ENCODE results near the gene DIO3. TPM values are rescaled to one million over a fixed set of nuclear protein-coding genes. Genes with fewer than 3 reads are reported as not detected.

Gene DIO3
- total RNA-seq, 2 donors from 2014 or later, result not detected

- peaks cover 20% of the 10 kb centered on the region for H3K27me3 Mint-ChIP-seq (ENCODE audit: low read depth)
- no peak overlapping the region for H3K27ac Mint-ChIP-seq
- ATAC-seq (replicated peaks in 1 of 2) (no peak), DNase-seq (no peak)
- no peak overlapping the region for H3K4me3 Mint-ChIP-seq
- no peaks in the 10 kb centered on the region for H3K4me1 Mint-ChIP-seq (ENCODE audit: low read depth)
- peaks cover 4 to 6% of the 10 kb centered on the region in 2 donors for H3K36me3 Mint-ChIP-seq (ENCODE audit: insufficient read depth in 2 of 2)
- H3K9me3 Mint-ChIP-seq, result peaks cover 0 to 3% of the 10 kb centered on the region in 2 donors
Measured at GRCh38 chr14:101557321-101557695, 4.0 kb upstream of the DIO3 start.

GRCh38 chr14:101557811-101558738 lies 3.2 kb upstream of the DIO3 start:
- ATAC-seq (replicated peaks in 1 of 2) (no peak), DNase-seq (no peak)
- Mint-ChIP-seq H3K9me3 (peaks cover 0 to 3% of the 10 kb centered on the region in 2 donors), H3K4me1 (ENCODE audit: low read depth) (peaks cover 3% of the 10 kb centered on the region), H3K27ac (no peak overlapping the region), H3K36me3 (ENCODE audit: insufficient read depth in 2 of 2) (peaks cover 6 to 8% of the 10 kb centered on the region in 2 donors), H3K27me3 (ENCODE audit: low read depth) (peaks cover 28% of the 10 kb centered on the region), H3K4me3 (no peak overlapping the region)

DNA sequence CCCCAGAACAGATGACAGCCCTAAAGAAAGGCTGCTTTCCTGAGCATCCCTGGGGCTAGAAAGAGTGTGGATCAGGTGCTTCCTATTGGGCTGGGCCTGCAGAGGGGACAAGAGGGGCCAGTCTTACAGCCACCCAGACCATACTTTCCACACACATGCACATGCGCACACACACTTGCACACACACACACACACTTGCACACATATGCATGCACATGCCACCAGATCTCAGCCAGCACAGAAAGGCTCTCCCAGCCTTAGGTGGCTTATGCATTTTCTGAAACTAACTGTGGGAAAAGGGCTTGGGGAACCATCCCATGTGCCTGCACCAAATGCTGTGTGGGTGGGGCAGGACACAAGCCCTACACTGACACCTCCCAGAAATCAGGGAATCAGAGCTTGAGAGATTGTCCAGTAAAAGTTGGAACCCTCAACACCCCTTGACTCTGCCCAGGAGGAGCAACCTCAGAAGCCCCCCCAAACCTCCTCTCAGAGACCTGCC lies 2.5 kb upstream of the DIO3 start:
- DNase-seq, result no peak
- peaks cover 7% of the 10 kb centered on the region for H3K4me1 Mint-ChIP-seq (ENCODE audit: low read depth)
- no peak overlapping the region for H3K27ac Mint-ChIP-seq
- H3K4me3 Mint-ChIP-seq, result no peak overlapping the region
- no peak for ATAC-seq (replicated peaks in 1 of 2)
- peaks cover 0 to 3% of the 10 kb centered on the region in 2 donors for H3K9me3 Mint-ChIP-seq
- peaks cover 33% of the 10 kb centered on the region for H3K27me3 Mint-ChIP-seq (ENCODE audit: low read depth)
- H3K36me3 Mint-ChIP-seq (ENCODE audit: insufficient read depth in 2 of 2), result peaks cover 6 to 8% of the 10 kb centered on the region in 2 donors

DNA sequence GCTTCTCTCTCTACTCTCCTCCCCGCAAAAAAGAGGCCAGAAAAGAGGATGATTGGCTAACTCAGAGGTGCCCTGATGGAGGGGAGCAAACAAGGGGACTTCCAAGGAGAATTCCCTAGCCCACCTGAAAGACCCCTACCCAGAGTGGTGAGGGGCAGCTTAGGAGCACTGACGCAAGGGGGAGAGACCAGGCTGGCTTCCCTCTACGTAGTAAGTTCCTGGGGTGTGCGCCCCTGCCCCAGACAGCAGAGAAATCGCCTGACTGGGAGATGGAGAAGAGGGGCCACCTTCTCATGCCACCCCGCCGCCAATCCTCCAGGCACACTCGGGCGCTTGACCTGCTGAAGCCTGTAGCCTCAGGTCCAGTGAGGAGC lies 2.1 kb upstream of the DIO3 start:
- Mint-ChIP-seq H3K27ac (no peak overlapping the region), H3K27me3 (ENCODE audit: low read depth) (peaks cover 35% of the 10 kb centered on the region), H3K9me3 (peaks cover 0 to 3% of the 10 kb centered on the region in 2 donors), H3K4me1 (ENCODE audit: low read depth) (peaks cover 7% of the 10 kb centered on the region), H3K4me3 (no peak overlapping the region), H3K36me3 (ENCODE audit: insufficient read depth in 2 of 2) (peaks cover 6 to 8% of the 10 kb centered on the region in 2 donors)
- ATAC-seq (replicated peaks in 1 of 2) (no peak), DNase-seq (no peak)

DNA sequence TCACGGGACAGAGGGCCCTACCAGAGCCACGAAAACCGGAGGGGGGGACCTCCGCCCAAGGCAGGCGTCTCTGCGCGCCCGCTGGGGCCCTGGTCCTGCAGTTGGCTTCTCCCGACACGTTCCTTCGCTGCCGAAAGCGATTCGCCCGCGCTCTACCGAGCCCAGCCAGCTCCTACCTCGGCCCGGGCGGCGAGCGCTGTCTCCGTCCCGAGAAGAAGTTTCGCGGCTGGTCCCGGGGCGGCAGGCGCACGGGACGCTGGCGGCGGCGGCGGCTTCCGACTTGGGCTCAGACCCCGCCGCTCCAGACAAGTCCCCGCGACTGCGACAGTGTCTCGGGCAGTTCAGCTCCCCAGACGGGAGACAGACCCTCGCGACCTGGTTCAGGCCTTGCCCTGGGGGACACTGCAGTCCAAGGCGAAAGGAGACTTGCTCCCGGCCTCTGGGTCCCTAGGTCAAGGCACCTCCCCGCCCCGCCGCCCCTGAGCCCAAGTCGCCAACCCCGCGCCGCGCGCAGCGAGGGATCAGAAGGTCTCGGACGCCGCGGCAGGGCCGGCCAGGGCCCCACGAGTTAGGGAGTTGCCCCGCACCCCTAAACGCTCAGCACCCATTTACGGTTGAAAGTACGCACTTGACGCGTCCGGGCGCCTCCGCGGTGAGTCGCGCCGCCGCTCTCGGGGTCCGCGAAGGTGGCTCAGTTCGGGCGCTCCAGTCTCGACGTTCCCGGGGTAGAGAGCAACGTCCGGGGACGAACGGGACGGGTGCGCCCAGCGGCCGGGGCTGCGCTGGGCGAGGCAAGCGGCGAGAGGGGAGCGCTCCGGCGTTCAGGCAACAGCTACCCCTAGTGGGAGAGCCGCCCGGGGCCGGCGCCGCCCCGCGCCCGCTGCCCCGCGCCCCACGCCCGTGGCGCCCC lies 1.4 kb upstream of the DIO3 start:
- Mint-ChIP-seq H3K4me3 (no peak overlapping the region), H3K36me3 (ENCODE audit: insufficient read depth in 2 of 2) (peaks cover 6 to 8% of the 10 kb centered on the region in 2 donors), H3K27ac (no peak overlapping the region), H3K9me3 (peaks cover 0 to 3% of the 10 kb centered on the region in 2 donors), H3K27me3 (ENCODE audit: low read depth) (peaks cover 40% of the 10 kb centered on the region), H3K4me1 (ENCODE audit: low read depth) (peaks cover 7% of the 10 kb centered on the region)
- ATAC-seq (replicated peaks in 1 of 2) (no peak), DNase-seq (peak in 1 of 2 donors; percentile 10)

DNA sequence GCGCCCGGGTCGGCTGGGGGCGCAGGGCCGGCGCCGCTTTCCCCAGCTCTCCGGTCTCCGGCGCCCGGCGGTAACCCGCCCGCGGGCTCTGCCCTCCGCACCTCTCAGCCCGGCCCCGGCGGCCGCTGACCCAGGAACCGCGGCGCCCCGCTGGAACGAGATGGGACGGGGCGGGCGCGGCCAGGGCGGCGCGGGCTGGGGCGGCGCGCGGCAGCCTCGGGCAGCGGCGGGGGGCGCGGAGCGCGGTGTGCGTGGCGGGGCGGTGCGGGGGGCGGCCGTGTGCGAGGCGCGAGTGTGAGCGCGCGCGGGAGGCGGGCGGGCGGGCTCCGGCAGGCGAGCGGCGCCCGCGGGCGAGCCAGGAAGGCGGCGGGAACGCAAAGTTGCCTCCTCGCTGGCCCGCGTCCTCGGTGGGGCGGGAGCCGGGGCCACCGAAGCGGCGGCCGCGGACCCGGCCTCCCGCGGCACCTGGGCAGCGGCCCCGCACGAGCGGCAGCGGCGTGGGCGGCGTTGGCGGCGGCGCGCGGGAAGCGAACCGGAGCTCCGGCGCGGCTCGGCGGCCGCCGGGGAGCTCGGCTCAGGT lies 671 bp upstream of the DIO3 start:
- DNase-seq, result no peak
- H3K36me3 Mint-ChIP-seq (ENCODE audit: insufficient read depth in 2 of 2), result peaks cover 7 to 9% of the 10 kb centered on the region in 2 donors
- peaks cover 0 to 3% of the 10 kb centered on the region in 2 donors for H3K9me3 Mint-ChIP-seq
- H3K4me3 Mint-ChIP-seq, result no peak overlapping the region
- H3K4me1 Mint-ChIP-seq (ENCODE audit: low read depth), result peaks cover 12% of the 10 kb centered on the region
- ATAC-seq (replicated peaks in 1 of 2), result no peak
- H3K27ac Mint-ChIP-seq, result no peak overlapping the region
- H3K27me3 Mint-ChIP-seq (ENCODE audit: low read depth), result peaks cover 47% of the 10 kb centered on the region

- H3K27ac Mint-ChIP-seq, result peak overlapping the region; percentile 89
- H3K4me3 Mint-ChIP-seq, result peak overlapping the region; percentile 45 to 68
- peaks cover 12% of the 10 kb centered on the region for H3K4me1 Mint-ChIP-seq (ENCODE audit: low read depth)
- H3K9me3 Mint-ChIP-seq, result peaks cover 0 to 3% of the 10 kb centered on the region in 2 donors
- DNase-seq (no peak), ATAC-seq (replicated peaks in 1 of 2) (no peak)
- H3K27me3 Mint-ChIP-seq (ENCODE audit: low read depth), result peaks cover 61% of the 10 kb centered on the region
- peaks cover 7 to 9% of the 10 kb centered on the region in 2 donors for H3K36me3 Mint-ChIP-seq (ENCODE audit: insufficient read depth in 2 of 2)
Measured at GRCh38 chr14:101561897-101562490, 699 bp downstream of the DIO3 start.

GRCh38 chr14:101562659-101563351 lies 1.5 kb downstream of the DIO3 start:
- DNase-seq, result peak; percentile 5 to 7
- Mint-ChIP-seq H3K27ac (peak overlapping the region; percentile 21), H3K36me3 (ENCODE audit: insufficient read depth in 2 of 2) (peaks cover 7 to 9% of the 10 kb centered on the region in 2 donors), H3K4me1 (ENCODE audit: low read depth) (peaks cover 12% of the 10 kb centered on the region), H3K9me3 (peaks cover 0 to 3% of the 10 kb centered on the region in 2 donors), H3K4me3 (peak overlapping the region; percentile 18 to 22), H3K27me3 (ENCODE audit: low read depth) (peaks cover 63% of the 10 kb centered on the region)
- ATAC-seq (replicated peaks in 1 of 2), result peak; percentile 44 to 62

- H3K27me3 Mint-ChIP-seq (ENCODE audit: low read depth), result peaks cover 65% of the 10 kb centered on the region
- H3K4me3 Mint-ChIP-seq, result no peak overlapping the region
- peaks cover 7 to 9% of the 10 kb centered on the region in 2 donors for H3K36me3 Mint-ChIP-seq (ENCODE audit: insufficient read depth in 2 of 2)
- H3K9me3 Mint-ChIP-seq, result peaks cover 0 to 3% of the 10 kb centered on the region in 2 donors
- ATAC-seq (replicated peaks in 1 of 2) (no peak), DNase-seq (no peak)
- no peak overlapping the region for H3K27ac Mint-ChIP-seq
- peaks cover 12% of the 10 kb centered on the region for H3K4me1 Mint-ChIP-seq (ENCODE audit: low read depth)
Measured at GRCh38 chr14:101563352-101563653, 2.0 kb downstream of the DIO3 start.

DNA sequence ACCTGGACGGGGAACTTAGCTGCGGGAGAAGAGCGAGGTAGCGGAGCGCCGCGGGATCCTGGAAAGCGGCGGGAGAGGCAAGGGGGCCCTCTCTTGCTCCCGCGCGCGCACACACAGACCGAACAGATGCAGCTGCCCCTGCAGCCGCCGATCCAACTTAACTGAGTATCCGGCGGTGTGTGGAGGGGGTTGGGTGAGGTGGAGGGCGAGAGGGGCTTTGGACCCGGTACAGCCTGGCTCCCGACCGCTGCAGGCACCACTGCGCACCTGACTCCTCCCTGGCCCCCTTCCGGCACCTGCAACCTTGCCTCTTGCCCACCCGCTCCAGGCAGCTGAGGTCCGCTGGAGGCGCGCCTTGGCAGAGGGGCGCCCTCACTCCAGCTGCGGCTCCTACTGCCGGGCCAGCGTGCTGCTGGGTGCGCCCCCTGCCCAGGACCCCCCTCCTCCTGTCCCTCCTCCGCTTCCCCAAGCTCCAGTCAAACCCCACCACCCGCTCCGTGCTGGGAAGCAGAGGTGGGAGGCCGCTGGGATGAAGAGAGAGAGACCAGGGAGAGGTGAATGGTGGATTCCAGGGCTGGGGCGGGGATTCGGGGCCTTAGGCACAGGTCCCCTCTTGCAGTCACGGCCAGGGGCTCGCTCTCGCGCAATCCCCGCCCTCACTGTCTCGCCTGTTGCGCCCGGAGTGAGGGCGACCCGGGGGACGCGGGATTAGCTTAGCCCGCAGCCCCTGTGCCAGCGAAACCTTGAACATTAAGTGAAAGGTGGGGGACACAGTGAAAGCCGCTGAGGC lies 2.6 kb downstream of the DIO3 start:
- peaks cover 12% of the 10 kb centered on the region for H3K4me1 Mint-ChIP-seq (ENCODE audit: low read depth)
- no peak for DNase-seq
- peaks cover 0 to 3% of the 10 kb centered on the region in 2 donors for H3K9me3 Mint-ChIP-seq
- H3K36me3 Mint-ChIP-seq (ENCODE audit: insufficient read depth in 2 of 2), result peaks cover 7 to 9% of the 10 kb centered on the region in 2 donors
- no peak overlapping the region for H3K4me3 Mint-ChIP-seq
- no peak overlapping the region for H3K27ac Mint-ChIP-seq
- H3K27me3 Mint-ChIP-seq (ENCODE audit: low read depth), result peaks cover 62% of the 10 kb centered on the region
- ATAC-seq (replicated peaks in 1 of 2), result no peak

GRCh38 chr14:101564444-101564776 lies 3.1 kb downstream of the DIO3 start:
- ATAC-seq (replicated peaks in 1 of 2) (no peak), DNase-seq (no peak)
- Mint-ChIP-seq H3K4me1 (ENCODE audit: low read depth) (peaks cover 12% of the 10 kb centered on the region), H3K4me3 (no peak overlapping the region), H3K27ac (no peak overlapping the region), H3K36me3 (ENCODE audit: insufficient read depth in 2 of 2) (peaks cover 7 to 9% of the 10 kb centered on the region in 2 donors), H3K27me3 (ENCODE audit: low read depth) (peaks cover 66% of the 10 kb centered on the region), H3K9me3 (peaks cover 0 to 3% of the 10 kb centered on the region in 2 donors)
